ENCODE results near the gene TMEM82.

GRCh38 chr1:15720861-15721260 lies 21.4 kb upstream of the TMEM82 start:
- TF ChIP-seq EZH2 (IDR thresholded peaks at IDR 0.05; ENCODE audit: borderline replicate concordance, low read depth, low read length, poor library complexity, severe bottlenecking) = no peak
- no peak for TF ChIP-seq CTCF (conservative IDR thresholded peaks at IDR 0.05; ENCODE audit: low read depth, low read length)

Measured in A673 (cell line).